HCT116 (cell line): Measurements from ENCODE around the gene CPNE7. TPM values are rescaled to one million over a fixed set of nuclear protein-coding genes. Genes with fewer than 3 reads are reported as not detected.
A peak's percentile ranks its signal among the peaks of the same experiment; 100 is the strongest.

Source experiments
- ATAC-seq: fragments of 200-7000 bp; cut with Tn5 transposase; 2 replicates; pipeline ENCODE4 v1.9.1; 2020; ENCODE audit warnings: mild to moderate bottlenecking, moderate library complexity
- BruUV-seq: library from RNA; stranded (reverse); fragments of 400-500 nt; replicated peaks from 2 replicates; lab custom pipeline; 2021; lab: Mats Ljungman, UMichigan
- CTCF ChIA-PET: fragments of 300-600 bp; sonication (Branson Sonifier 250); formaldehyde crosslinking; loops from one replicate; lab custom pipeline; 2021; ENCODE audit warnings: antibody characterized with exemption; lab: Charles Lee
- POLR2A ChIA-PET: fragments of 300-600, 350-600 bp; sonication (Branson Sonifier 250); formaldehyde crosslinking; loops from one replicate; lab custom pipeline; 2021; ENCODE audit warnings: antibody characterized with exemption; lab: Charles Lee
- RAD21 ChIA-PET, 2 experiments: fragments of 300-600 bp; sonication (Branson Sonifier 250); formaldehyde crosslinking; loops; one replicate each; lab custom pipeline; 2023; ENCODE audit warnings: low total read pairs in 2 of 2; ENCODE audit not compliant: uncharacterized antibody in 2 of 2, unreplicated experiment in 2 of 2, low non-redundant PET in 1 of 2; lab: Charles Lee
- DNase-seq: peaks from one replicate; pipeline ENCODE4 v3.0.0-alpha.2; 2010; ENCODE audit warnings: low read depth, low spot score
- H2AFZ ChIP-seq: fragments of 200-600 bp; shearing (Covaris generic), sonication (generic); 2 replicates; pipeline ENCODE4 v1.6.1; 2017; ENCODE audit warnings: low read depth, mixed run types, mixed read lengths, antibody characterized with exemption, low read length; ENCODE audit not compliant: poor library complexity, severe bottlenecking
- H3K27ac ChIP-seq: 2 replicates; pipeline ENCODE4 v1.5.1; 2012; ENCODE audit warnings: low read depth, low read length
- H3K27me3 ChIP-seq: fragments of 200-600 bp; sonication (generic); 2 replicates; pipeline ENCODE4 v1.6.1; 2016; ENCODE audit warnings: mixed run types, low read length, mixed read lengths; ENCODE audit not compliant: insufficient read depth
- H3K36me3 ChIP-seq, 2 experiments: fragments of 200-500 bp in 1 of 2; fragments of 200-600 bp in 1 of 2; sonication (Bioruptor generic) in 1 of 2; sonication (generic) in 1 of 2; 2 replicates each; pipeline versions ENCODE4 v1.5.1 to v1.6.1; 2014 to 2016; ENCODE audit warnings: low read length in 2 of 2, inconsistent platforms in 1 of 2, mixed read lengths in 1 of 2, mixed run types in 1 of 2; ENCODE audit not compliant: insufficient read depth in 2 of 2, control insufficient read depth in 1 of 2
- H3K4me1 ChIP-seq, 2 experiments: fragments of 200-600 bp in 1 of 2; sonication (generic) in 1 of 2; 2 replicates each; pipeline versions ENCODE4 v1.5.1 to v1.6.1; 2012 to 2017; ENCODE audit warnings: low read length in 2 of 2, inconsistent platforms in 1 of 2, mild to moderate bottlenecking in 1 of 2, mixed read lengths in 1 of 2, mixed run types in 1 of 2, moderate library complexity in 1 of 2; ENCODE audit not compliant: insufficient read depth in 2 of 2, control insufficient read depth in 1 of 2
- H3K4me2 ChIP-seq: fragments of 200-600 bp; sonication (generic); 2 replicates; pipeline ENCODE4 v1.6.1; 2017; ENCODE audit warnings: mixed run types, low read length, mixed read lengths
- H3K4me3 ChIP-seq, 2 experiments: fragments of 200-600 bp in 1 of 2; sonication (generic) in 1 of 2; replicated peaks in 1 of 2; 2 replicates each; pipeline ENCODE4 v1.5.1; 2011 to 2016; ENCODE audit warnings: low read length in 2 of 2, control low read depth in 1 of 2, low read depth in 1 of 2, mild to moderate bottlenecking in 1 of 2, mixed read lengths in 1 of 2, mixed run types in 1 of 2
- H3K79me2 ChIP-seq: fragments of 200-600 bp; sonication (generic); 2 replicates; pipeline ENCODE4 v1.6.1; 2017; ENCODE audit warnings: mild to moderate bottlenecking, mixed run types, low read length, moderate library complexity, mixed read lengths; ENCODE audit not compliant: insufficient read depth
- H3K9ac ChIP-seq: fragments of 200-600 bp; sonication (generic); 2 replicates; pipeline ENCODE4 v1.6.1; 2016; ENCODE audit warnings: low read length, mixed read lengths
- H3K9me2 ChIP-seq: fragments of 200-600 bp; sonication (generic), shearing (Covaris generic); 2 replicates; pipeline ENCODE4 v1.6.1; 2017; ENCODE audit warnings: mixed run types, mild to moderate bottlenecking, moderate library complexity; ENCODE audit not compliant: insufficient read depth
- H3K9me3 ChIP-seq, 2 experiments: fragments of 200-500 bp in 1 of 2; fragments of 200-600 bp in 1 of 2; sonication (Bioruptor generic) in 1 of 2; sonication (generic) in 1 of 2; 2 replicates each; pipeline ENCODE4 v1.6.1; 2014 to 2017; ENCODE audit warnings: low read length in 2 of 2, mixed read lengths in 2 of 2, inconsistent platforms in 1 of 2, low read depth in 1 of 2, mild to moderate bottlenecking in 1 of 2, mixed run types in 1 of 2, moderate library complexity in 1 of 2; ENCODE audit not compliant: control insufficient read depth in 1 of 2, insufficient read depth in 1 of 2
- H4K20me1 ChIP-seq: fragments of 200-600 bp; sonication (generic), shearing (Covaris generic); 2 replicates; pipeline ENCODE4 v1.6.1; 2017; ENCODE audit warnings: mixed run types, mild to moderate bottlenecking, moderate library complexity; ENCODE audit not compliant: insufficient read depth
- SRF ChIP-seq: IDR thresholded peaks from 2 replicates; pipeline ENCODE4 v1.6.1; 2012; ENCODE audit warnings: low read depth
- TCF7L2 ChIP-seq: IDR thresholded peaks from 2 replicates; pipeline ENCODE4 v1.7.0; 2011; ENCODE audit warnings: borderline replicate concordance, inconsistent platforms; ENCODE audit not compliant: insufficient read depth, insufficient read length; ENCODE audit errors: extremely low read depth
- ZNF274 ChIP-seq: fragments of 200-500 bp; sonication (Bioruptor generic); IDR thresholded peaks from 2 replicates; pipeline ENCODE4 v1.6.1; 2014; ENCODE audit warnings: mild to moderate bottlenecking, low read depth, low read length, inconsistent platforms
- intact Hi-C: fragments of 100-400 bp; cut with micrococcal nuclease; formaldehyde crosslinking; loops from 2 replicates; pipeline ENCODE4 v1.10.0; 2022
- total RNA-seq: library from RNA; stranded (reverse); gene quantifications from one replicate; pipeline ENCODE4 v1.2.1, GENCODE V29; 2021; ENCODE audit not compliant: unreplicated experiment
- TF ChIP-seq, protein P1 (sequence below), 3 experiments: fragments of 200-600 bp in 1 of 3; sonication (generic) in 1 of 3; IDR thresholded peaks in 2 of 3; conservative IDR thresholded peaks in 1 of 3; 2 replicates each; pipeline ENCODE4 v1.5.1; 2012 to 2017; ENCODE audit warnings: low read depth in 2 of 3, low read length in 2 of 3, antibody characterized with exemption in 1 of 3, borderline replicate concordance in 1 of 3, control low read depth in 1 of 3, mild to moderate bottlenecking in 1 of 3, mixed read lengths in 1 of 3, mixed run types in 1 of 3, moderate library complexity in 1 of 3; ENCODE audit not compliant: insufficient read depth in 1 of 3

CPNE7 gene
- total RNA-seq, 1 experiment from 2014 or later: 201 TPM

DNA sequence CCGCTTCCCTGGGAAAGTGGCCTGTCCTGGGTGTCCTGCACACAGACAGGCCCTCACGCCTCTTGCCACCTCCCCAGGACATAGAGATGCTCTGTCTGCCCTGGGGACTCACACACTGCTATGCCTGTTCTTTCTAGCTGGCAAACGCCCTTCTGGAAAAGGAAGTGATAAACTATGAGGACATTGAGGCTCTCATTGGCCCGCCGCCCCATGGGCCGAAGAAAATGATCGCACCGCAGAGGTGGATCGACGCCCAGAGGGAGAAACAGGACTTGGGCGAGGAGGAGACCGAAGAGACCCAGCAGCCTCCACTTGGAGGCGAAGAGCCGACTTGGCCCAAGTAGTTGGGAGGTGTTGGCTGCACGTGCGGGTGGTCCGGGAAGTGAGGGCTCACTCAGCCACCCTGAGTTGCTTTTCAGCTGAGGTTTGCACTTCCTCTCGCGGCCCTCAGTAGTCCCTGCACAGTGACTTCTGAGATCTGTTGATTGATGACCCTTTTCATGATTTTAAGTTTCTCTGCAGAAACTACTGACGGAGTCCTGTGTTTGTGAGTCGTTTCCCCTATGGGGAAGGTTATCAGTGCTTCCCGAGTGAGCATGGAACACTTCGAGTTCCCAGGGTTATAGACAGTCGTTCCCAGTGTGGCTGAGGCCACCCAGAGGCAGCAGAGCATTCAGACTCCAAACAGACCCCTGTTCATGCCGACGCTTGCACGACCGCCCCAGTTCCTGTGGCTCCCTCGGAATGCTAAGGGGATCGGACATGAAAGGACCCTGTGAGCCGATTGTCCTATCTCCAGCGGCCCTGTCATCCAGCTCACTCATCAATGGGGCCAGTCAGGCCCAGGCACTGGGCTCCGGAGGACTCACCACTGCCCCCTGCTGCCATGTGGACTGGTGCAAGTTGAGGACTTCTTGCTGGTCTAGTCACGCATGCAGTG is 18.5 kb upstream of the CPNE7 start:
- TF ChIP-seq SRF: no peak
- TF ChIP-seq, protein P1, sequence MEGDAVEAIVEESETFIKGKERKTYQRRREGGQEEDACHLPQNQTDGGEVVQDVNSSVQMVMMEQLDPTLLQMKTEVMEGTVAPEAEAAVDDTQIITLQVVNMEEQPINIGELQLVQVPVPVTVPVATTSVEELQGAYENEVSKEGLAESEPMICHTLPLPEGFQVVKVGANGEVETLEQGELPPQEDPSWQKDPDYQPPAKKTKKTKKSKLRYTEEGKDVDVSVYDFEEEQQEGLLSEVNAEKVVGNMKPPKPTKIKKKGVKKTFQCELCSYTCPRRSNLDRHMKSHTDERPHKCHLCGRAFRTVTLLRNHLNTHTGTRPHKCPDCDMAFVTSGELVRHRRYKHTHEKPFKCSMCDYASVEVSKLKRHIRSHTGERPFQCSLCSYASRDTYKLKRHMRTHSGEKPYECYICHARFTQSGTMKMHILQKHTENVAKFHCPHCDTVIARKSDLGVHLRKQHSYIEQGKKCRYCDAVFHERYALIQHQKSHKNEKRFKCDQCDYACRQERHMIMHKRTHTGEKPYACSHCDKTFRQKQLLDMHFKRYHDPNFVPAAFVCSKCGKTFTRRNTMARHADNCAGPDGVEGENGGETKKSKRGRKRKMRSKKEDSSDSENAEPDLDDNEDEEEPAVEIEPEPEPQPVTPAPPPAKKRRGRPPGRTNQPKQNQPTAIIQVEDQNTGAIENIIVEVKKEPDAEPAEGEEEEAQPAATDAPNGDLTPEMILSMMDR (IDR thresholded peaks at IDR 0.05 in 2 of 3, conservative IDR thresholded peaks at IDR 0.05 in 1 of 3; ENCODE audit: borderline replicate concordance in 1 of 3, insufficient read depth in 1 of 3, low read depth in 2 of 3, low read length in 2 of 3): peak in 2 of 3 experiments; percentile 95 to 99; a peak in 4 of 6 replicates
- TF ChIP-seq TCF7L2: peak; percentile 64
- no peak for TF ChIP-seq ZNF274
- RAD21 ChIA-PET: interaction anchor here in 1 of 2 experiments (0.6 kb wide), 1 partner anchor 260 kb away, joined by 4 read pairs; no protein-coding TSS in a partner anchor
- H3K27ac ChIP-seq: peak overlapping the region; percentile 30; the same call in 1 of the 2 replicates
- CTCF ChIA-PET: interaction anchor here (0.6 to 2.2 kb wide), 6 partner anchors 9 to 309 kb away, joined by 3 to 11 read pairs (median 3); no protein-coding TSS in a partner anchor
- peak; percentile 77 for DNase-seq
- POLR2A ChIA-PET: no interaction called here
- peaks cover 7% of the 10 kb centered on the region; the same call in 1 of the 2 replicates for H4K20me1 ChIP-seq
- H3K9ac ChIP-seq: no peak overlapping the region
- intact Hi-C loops: loop anchor here (1.0 to 5.0 kb wide), 4 partner anchors 50 to 316 kb away; partner anchors contain the start of genes ANKRD11 and SPG7
- H3K4me3 ChIP-seq: no peak overlapping the region
- H3K4me2 ChIP-seq: no peak overlapping the region
- no peaks in the 10 kb centered on the region for H3K9me3 ChIP-seq
- ATAC-seq: peak; percentile 65
- H3K9me2 ChIP-seq: no peaks in the 10 kb centered on the region
- peaks cover 23% of the 10 kb centered on the region for H3K79me2 ChIP-seq
- H3K4me1 ChIP-seq: peaks cover 16 to 32% of the 10 kb centered on the region in 2 experiments
- no peak overlapping the region for H2AFZ ChIP-seq
- peaks cover 12 to 26% of the 10 kb centered on the region in 2 experiments for H3K36me3 ChIP-seq
- no peaks in the 10 kb centered on the region for H3K27me3 ChIP-seq
- BruUV-seq: no TSS peak
